Activated CD8-positive, alpha-beta memory T cell treated with anti-CD3 and anti-CD28 coated beads for 48 hours (primary cell): ENCODE data around the gene SAMD4A.

Source experiments
- DNase-seq, 3 experiments: peaks; one replicate each; pipeline ENCODE4 v3.0.0-alpha.2; 2020; ENCODE audit warnings: low read depth in 2 of 3, low spot score in 2 of 3

The SAMD4A gene

GRCh38 chr14:54629635-54630360 is 62.9 kb downstream of the SAMD4A start:
- no peak for DNase-seq

GRCh38 chr14:54631016-54631415 is 64.1 kb downstream of the SAMD4A start:
- DNase-seq, result no peak

GRCh38 chr14:54632452-54632851 is 65.5 kb downstream of the SAMD4A start:
- DNase-seq, result no peak

- no peak for DNase-seq
Observed at GRCh38 chr14:54633076-54633475, 66.1 kb downstream of the SAMD4A start.

- DNase-seq, result no peak
Observed at GRCh38 chr14:54637270-54638134, 70.6 kb downstream of the SAMD4A start.

GRCh38 chr14:54638135-54638446 is 71.2 kb downstream of the SAMD4A start:
- DNase-seq, result no peak

GRCh38 chr14:54639611-54640010 is 72.7 kb downstream of the SAMD4A start:
- DNase-seq, result no peak

- no peak for DNase-seq
Observed at GRCh38 chr14:54640506-54640905, 73.6 kb downstream of the SAMD4A start.

GRCh38 chr14:54642121-54642520 is 75.2 kb downstream of the SAMD4A start:
- DNase-seq, result no peak

GRCh38 chr14:54642801-54643695 is 76.1 kb downstream of the SAMD4A start:
- DNase-seq, result no peak

GRCh38 chr14:54643696-54644176 is 76.8 kb downstream of the SAMD4A start:
- no peak for DNase-seq

- DNase-seq, result no peak
Observed at GRCh38 chr14:54645639-54646038, 78.7 kb downstream of the SAMD4A start.

GRCh38 chr14:54646626-54647025 is 79.7 kb downstream of the SAMD4A start:
- no peak for DNase-seq

GRCh38 chr14:54647378-54647777 is 80.5 kb downstream of the SAMD4A start:
- no peak for DNase-seq

- DNase-seq, result no peak
Observed at GRCh38 chr14:54649056-54649455, 82.1 kb downstream of the SAMD4A start.

GRCh38 chr14:54650331-54650958 is 83.5 kb downstream of the SAMD4A start:
- DNase-seq, result no peak

GRCh38 chr14:54650959-54651351 is 84.0 kb downstream of the SAMD4A start:
- DNase-seq, result no peak

- DNase-seq, result no peak
Observed at GRCh38 chr14:54651649-54652048, 84.7 kb downstream of the SAMD4A start.

GRCh38 chr14:54652188-54652587 is 85.3 kb downstream of the SAMD4A start:
- no peak for DNase-seq

GRCh38 chr14:54652605-54653052 is 85.7 kb downstream of the SAMD4A start:
- DNase-seq, result no peak
